HG02763 (cell line): ENCODE measurements around the gene PRDM5.
"Not testable (repeated sequence)": the region's sequence is repeated elsewhere in the genome, so short reads cannot be mapped to it uniquely, and the experiment has no call there.

Experiments
- ATAC-seq: cut with Tn5 transposase; IDR thresholded peaks from one replicate; pipeline ENCODE4 v1.9.1; 2021; ENCODE audit warnings: mild to moderate bottlenecking, moderate library complexity; ENCODE audit not compliant: unreplicated experiment

The PRDM5 gene

DNA sequence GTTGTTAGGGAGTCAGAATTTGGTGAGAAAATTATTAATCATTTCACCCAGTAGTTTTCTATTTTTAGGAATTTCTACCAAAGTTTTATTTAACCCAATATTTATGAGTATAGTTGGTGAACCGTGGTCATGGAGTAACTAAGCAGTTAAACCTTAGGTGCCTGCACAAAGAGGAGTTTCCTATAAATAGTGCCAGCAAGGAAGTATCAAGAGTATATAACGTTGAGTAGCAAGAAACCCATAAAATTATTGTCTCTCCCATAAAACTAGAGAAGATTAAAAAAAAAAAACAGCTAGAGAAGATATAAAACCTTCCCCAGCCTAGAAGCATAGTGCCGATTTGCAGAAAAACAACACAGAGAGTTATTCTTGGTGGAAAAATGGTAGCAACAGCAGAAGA, 158.9 kb downstream of the PRDM5 start:
- ATAC-seq = no peak

DNA sequence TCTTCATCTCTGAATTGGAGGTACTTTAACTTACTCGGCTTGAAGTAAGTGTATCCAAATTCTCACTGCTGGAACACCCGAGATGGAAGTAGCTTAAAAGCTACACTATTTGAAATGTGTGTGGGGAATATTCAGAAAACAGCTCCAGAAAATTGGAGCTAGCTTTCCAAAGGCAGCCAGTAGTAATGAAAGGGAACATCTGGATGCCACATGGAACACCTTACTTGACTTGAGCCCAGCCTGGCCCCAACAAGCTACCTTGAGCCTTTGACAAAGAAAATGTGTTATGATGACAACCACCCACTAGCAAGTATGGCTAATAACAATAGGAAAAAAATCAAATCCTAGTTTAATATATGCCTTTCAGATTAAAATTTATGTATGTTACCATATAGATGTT, 161.5 kb downstream of the PRDM5 start:
- ATAC-seq = no peak

- no peak for ATAC-seq
These were observed 162.5 kb downstream of the PRDM5 start for GRCh38 chr4:120760047-120760446.

DNA sequence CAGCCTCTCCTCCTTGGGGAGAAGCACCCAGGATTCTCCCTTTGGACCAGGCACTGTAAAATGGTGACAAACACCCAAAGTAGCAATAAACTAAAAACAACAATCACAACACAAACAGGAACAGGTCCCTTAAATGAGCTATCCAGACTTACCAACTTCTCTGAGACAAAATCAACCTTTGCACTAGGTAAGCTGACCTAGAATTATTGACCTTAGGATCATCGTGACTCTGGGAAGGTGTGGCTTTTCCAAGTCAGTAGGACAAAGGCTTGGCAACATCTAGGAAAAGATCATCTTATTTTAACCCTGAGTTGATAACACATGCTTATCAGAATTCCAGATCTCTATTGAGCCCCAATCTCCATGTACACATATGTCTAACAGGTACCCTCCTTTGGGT, 166.7 kb downstream of the PRDM5 start:
- ATAC-seq = no peak

DNA sequence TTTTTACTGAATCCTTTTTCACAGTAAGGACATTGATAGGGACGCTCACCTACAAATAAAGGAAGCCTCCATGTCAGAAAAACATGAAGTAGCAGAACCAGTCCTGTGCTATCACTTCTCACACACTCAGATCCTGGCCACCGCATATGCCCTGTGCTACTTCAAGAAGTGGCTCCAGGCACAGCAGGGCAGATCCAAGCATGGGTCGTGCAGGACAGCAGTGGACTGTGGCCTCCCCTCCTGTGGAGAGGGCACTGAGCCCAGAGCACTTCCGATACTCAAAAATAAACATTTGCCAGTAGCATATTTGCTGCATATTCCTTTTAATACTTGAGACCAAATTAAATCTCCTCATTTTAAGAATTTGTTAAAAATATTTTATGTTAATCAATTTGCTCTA, 167.9 kb downstream of the PRDM5 start:
- no peak for ATAC-seq

DNA sequence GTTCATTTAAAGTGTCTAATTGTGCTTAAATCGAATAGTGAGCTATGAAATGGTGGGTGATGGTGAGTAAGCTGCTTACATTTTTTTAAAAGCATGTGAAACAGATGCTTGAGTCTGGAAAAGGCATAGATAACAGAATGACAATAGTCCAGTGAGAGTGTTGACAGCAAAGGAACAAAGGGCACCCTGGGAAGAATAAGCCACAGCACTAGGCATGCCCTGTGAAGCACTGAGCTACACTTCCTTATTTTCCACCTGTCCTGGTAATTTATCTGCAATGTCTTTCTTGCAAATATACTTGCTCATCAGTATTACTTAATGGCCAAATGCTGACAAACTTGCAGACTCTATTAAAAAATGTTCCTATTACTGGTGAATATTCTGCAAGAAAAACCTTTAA, 168.7 kb downstream of the PRDM5 start:
- ATAC-seq = no peak

DNA sequence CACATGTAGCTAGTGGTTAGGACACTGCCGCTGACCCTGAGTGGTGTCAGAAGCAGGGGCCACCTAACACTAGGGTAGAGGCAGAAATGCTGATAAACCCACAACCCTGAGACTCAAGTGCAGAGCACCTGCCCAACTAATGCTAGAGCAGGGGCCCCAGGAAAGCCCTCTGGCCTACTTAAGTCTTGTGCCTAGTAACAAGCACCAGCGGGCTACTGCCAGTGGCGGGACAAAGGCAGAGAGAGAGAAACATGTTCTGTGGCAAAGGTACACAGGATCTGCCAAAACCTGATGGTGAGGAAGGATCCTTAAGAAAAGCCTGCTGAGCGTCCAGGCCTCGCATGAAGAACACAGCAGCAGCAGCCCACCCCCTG, 172.4 kb downstream of the PRDM5 start:
- ATAC-seq = no peak

- peak; percentile 99 for ATAC-seq
These were observed 172.9 kb downstream of the PRDM5 start for GRCh38 chr4:120749445-120750151.

DNA sequence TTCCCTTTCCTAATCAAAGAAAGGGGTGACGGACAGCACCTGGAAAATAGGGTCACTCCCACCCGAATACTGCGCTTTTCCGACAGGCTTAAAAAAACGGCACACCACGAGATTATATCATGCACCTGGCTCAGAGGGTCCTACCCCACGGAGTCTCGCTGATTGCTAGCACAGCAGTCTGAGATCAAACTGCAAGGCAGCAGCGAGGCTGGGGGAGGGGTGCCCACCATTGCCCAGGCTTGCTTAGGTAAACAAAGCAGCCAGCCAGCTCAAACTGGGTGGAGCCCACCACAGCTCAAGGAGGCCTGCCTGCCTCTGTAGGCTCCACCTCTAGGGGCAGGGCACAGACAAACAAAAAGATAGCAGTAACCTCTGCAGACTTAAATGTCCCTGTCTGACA, 180.9 kb downstream of the PRDM5 start:
- not testable (repeated sequence) for ATAC-seq

GRCh38 chr4:120736312-120736711, 186.2 kb downstream of the PRDM5 start:
- no peak for ATAC-seq

GRCh38 chr4:120733968-120734367, 188.6 kb downstream of the PRDM5 start:
- no peak for ATAC-seq

DNA sequence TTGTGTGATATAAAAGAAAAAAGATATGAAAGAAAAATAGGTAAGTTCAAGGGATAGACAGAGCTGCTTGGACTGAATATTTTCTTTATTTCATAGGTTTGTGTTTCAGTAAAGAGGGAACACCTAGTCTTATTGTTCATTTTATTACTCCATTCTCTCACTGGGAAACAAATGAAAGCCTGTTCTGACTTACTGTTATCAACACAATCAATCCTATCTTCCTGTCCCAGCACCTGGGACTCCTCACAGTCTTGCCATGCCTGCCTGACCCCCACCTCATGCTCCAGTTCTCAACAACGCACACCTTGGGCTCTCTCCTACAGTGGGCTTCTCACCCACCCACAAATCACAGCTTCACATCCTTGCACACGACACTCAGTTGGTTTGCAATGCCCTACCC, 189.5 kb downstream of the PRDM5 start:
- no peak for ATAC-seq

GRCh38 chr4:120731561-120731960, 191.0 kb downstream of the PRDM5 start:
- no peak for ATAC-seq

DNA sequence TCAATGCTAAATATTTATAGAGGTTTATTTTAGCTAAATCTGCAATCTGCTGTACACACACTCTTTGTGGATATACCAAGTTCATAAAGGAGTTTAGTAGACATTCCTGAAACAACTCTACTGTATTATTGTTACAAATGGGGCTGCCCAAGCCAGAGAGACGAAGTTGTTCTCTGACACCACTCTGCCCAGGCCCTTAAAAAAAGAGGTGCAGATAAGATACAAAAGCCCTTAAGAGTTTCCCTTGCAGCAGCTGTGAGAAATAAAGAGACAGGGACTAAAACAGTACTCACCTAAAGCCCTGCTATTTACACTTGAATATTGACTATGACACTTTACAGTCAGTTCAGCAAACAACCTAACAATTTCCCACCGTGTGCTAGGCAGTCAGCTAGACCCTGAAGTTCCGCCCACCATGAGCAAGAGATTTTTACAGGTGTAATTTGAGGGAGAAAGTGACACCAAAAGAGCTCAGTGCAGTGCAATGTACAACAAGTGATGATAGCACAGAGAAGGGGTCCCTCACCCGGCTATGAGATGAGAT, 191.7 kb downstream of the PRDM5 start:
- no peak for ATAC-seq

DNA sequence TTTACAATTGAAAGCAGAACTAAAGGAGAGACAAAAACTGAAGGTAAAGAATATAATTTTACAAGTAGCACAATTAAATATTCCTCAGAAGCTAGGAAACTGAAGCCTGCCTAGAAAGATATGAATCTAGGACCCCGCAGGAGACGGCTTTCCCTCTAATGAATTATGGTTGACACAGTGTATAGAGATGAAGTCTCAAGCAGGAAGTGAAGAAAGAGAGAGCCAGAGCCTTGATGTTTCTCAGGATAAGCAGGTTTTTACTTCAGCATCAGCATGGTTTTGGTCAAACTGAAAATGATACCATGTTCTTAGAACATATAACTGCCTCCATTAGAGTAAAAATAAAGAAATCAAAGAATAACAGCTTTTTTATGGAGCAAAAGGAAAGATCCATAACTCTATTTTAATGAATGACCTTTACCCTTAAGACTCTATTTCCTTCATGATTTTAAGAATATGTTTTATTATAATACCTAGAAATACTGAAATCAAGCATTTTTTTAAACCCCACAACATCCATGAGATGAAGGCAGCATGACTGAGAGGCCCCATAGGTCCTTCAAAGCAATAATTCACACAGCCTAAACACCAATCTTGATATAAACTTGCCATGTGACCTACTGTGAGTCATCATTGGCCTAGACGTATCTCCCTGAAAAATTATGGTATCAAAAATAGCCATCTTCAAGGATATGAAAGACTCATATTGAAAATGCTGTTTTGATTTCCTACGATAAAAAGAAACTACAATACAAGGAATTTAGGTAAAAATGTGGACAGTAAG, 193.4 kb downstream of the PRDM5 start:
- ATAC-seq = no peak

DNA sequence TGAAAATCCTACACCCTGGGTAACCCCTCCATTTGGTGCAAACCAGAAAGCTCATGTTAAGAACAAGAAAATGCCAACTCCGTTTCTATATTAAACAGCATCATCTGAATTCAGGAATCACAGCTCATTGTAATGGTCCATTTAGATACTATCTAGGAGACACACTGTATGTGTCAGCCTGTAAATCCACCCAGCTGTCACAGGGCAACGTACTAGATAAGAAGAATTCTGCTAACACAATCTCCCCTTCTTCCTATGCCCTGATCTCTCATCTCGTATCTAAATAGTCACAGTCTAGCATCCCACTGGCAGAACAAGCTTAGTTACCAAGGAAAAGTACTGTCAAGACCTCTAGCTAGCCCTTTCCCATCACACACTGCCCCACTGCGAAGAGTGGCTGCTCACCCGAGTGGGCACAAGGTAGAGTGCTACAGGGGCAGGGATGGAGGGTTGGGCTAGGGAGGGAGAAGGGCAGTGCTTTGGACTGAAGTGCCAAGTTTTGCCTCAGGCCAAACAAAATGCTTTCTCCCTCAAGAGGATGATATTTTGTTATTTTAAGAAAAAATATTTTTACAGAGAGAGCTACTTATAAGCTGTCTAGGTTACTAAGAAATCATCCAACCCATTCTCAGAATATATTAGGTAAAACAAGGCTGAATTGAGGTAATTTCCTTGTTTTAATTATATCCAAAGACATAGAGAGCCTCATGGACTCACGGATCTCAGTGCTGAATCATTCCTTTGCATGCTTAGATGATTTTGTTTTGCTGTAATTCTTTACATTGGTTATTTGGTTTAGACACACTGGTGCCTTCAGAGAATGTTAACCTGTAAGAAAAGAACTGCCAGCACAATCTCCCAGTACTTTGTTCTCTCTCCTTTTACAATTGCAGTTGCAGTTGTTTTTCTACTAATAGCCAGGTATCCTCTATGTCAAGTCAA, 196.6 kb downstream of the PRDM5 start:
- no peak for ATAC-seq

DNA sequence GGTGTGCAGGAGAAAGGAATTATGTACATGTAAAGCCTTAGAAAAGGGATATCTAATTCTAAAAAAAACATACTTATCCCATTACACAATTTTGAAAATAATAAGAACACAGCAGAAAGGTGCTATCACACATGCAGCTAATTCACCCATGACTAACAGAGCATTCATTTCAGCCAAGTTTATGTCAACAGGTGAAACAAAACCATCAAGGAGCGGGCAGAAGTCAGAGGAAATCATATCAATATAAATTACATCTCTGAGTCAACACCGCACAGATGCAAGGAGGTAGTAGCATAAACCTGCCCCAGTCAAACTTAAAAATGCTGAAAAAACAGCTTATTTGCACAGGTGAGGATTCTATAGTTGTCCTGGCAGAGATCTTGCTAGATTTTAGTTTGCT, 197.9 kb downstream of the PRDM5 start:
- no peak for ATAC-seq

DNA sequence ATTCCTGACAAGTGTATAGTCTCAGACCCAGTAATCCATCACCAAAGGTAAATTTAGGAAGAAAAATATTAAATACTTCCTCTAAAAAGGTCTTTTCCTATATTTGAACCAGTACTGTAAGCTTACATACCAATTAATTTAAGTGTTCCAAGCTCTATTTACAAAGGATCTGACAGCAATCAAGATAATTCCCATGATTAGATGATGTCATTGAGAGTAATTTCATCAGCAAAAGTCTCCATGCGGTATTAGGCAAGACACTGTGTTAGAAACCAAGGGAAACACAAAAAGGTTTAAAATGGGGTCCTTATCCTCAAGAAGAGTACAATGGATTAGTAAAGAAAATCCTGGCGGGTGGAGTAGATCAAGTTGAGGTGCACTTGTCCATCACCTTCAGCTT, 198.5 kb downstream of the PRDM5 start:
- no peak for ATAC-seq

- no peak for ATAC-seq
These were observed 199.4 kb downstream of the PRDM5 start for GRCh38 chr4:120723105-120723504.

DNA sequence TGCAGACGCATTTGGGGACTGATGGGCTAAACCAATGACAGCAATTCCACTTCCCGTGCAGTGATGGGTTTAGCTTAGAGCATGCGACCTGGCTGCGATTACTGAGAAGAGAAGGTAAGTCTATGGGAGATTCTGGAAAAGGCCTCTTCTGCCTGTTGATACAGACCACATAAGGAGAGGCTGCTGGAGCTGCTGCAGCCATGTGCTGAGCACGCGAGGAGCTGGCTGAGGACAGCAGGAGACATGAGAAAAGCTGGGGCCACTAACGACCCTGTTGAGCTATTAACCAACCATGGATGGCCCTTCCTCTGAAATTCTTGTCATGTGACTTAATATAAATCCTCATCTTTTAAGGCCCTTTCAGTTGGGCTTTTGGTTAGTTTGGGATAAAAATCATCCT, 199.9 kb downstream of the PRDM5 start:
- ATAC-seq = no peak

GRCh38 chr4:120720354-120720934, 202.1 kb downstream of the PRDM5 start:
- ATAC-seq = no peak
